ENCODE measurements around the gene DSCAML1. TPM values are rescaled to one million over a fixed set of nuclear protein-coding genes. Genes with fewer than 3 reads are reported as not detected.

Gene DSCAML1
- total RNA-seq, 4 donors from 2014 or later: 0.20 to 1.1 (median 0.36) TPM

DNA sequence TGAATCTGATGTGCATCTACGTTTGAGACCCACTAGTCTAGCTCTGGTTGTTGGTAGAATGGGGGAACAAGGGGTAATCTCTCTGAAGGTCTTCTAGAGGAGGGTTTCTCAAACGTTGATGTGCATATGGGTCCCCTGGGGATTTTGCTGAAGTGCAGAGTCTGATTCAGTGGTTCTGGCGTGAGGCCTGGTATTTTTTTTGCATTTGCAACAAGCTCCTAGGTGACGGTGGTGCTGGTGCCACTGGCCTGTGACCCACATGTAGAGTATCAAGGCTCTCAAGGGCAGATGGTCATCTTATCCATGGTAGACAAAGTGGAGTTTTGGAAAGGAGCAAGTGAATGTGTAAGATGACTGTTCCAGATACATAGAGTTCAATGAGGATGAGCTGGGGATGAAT is 372.2 kb downstream of the DSCAML1 start:
- H3K4me1 ChIP-seq: peaks cover 0 to 7% (median 0%) of the 10 kb centered on the region in 4 donors
- TF ChIP-seq EP300 (IDR thresholded peaks at IDR 0.05): no peak
- TF ChIP-seq CTCF (IDR thresholded peaks at IDR 0.05): no peak
- no peak for TF ChIP-seq POLR2A (IDR thresholded peaks at IDR 0.05)
- H3K27me3 ChIP-seq: peaks cover 0 to 5% of the 10 kb centered on the region in 2 donors
- H3K4me3 ChIP-seq: no peak overlapping the region
- H3K9me3 ChIP-seq: no peaks in the 10 kb centered on the region
- DNase-seq (ENCODE audit: low spot score in 2 of 2): no peak
- H3K36me3 ChIP-seq: no peaks in the 10 kb centered on the region
- 60 to 62% methylated on average over 4 of the region's 4 CpGs for WGBS, 2 donors
- H3K27ac ChIP-seq: no peak overlapping the region

DNA sequence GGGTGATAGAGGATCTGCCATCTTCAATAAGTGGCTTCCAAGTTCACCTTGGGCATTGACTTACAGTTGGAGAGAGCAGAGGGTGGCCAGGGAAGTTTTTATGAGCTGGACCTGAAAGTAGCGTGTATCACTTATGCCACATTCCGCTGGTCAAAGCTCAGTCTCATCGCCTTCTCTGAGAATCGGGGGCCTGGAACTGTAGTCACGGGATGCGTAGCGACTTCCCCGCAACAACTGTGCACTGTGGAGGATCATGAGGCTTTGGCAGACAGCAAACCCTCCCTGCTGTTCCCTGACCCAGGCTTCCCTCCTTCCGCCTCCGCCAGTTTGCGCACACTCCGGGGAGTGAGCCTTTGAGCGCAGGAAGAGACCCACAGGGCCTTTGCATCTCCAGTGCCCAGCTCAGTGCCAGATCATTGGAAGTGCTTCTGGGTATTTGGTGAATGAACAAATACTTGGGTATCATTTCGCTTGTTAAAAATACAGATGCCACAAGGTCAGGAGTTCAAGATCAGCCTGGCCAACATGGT is 373.9 kb downstream of the DSCAML1 start:
- WGBS, 2 donors: 84 to 90% methylated on average over 14 of the region's 14 CpGs
- no peak overlapping the region for H3K27ac ChIP-seq
- DNase-seq (ENCODE audit: low spot score in 2 of 2): no peak
- no peak for TF ChIP-seq EP300 (IDR thresholded peaks at IDR 0.05)
- no peak for TF ChIP-seq POLR2A (IDR thresholded peaks at IDR 0.05)
- no peak for TF ChIP-seq CTCF (IDR thresholded peaks at IDR 0.05)
- H3K4me1 ChIP-seq: peaks cover 0 to 7% (median 0%) of the 10 kb centered on the region in 4 donors
- no peak overlapping the region for H3K4me3 ChIP-seq
- no peaks in the 10 kb centered on the region for H3K27me3 ChIP-seq
- H3K36me3 ChIP-seq: no peaks in the 10 kb centered on the region
- H3K9me3 ChIP-seq: no peaks in the 10 kb centered on the region

DNA sequence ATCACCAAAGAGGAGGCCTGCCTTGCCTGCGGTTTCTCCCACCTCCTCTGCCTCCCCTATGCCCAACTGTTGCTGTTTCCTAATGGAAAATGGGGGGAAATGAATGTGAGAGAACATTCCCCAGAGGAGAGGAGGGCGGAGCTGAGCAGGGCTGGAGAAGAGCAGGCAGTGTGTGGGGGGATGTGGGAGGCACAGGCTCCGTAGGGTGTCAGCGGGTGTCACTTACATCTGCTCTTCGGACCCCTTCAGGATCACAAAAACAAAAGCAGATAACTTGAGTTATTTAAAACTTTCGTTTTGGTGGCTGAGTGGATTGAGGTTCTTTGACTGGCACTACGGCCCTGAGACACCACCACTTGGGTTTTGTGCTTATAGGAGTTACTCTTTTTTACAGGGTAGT is 375.5 kb downstream of the DSCAML1 start:
- WGBS, 2 donors: 77 to 83% methylated on average over 7 of the region's 7 CpGs
- Histone ChIP-seq H3K9me3 (no peaks in the 10 kb centered on the region), H3K27ac (no peak overlapping the region), H3K4me3 (no peak overlapping the region), H3K36me3 (no peaks in the 10 kb centered on the region), H3K4me1 (peaks cover 0 to 6% (median 0%) of the 10 kb centered on the region in 4 donors), H3K27me3 (no peaks in the 10 kb centered on the region)
- TF ChIP-seq POLR2A (IDR thresholded peaks at IDR 0.05) (no peak), EP300 (IDR thresholded peaks at IDR 0.05) (no peak), CTCF (IDR thresholded peaks at IDR 0.05) (no peak)
- DNase-seq (ENCODE audit: low spot score in 2 of 2): no peak

GRCh38 chr11:117421041-117421440 is 376.0 kb downstream of the DSCAML1 start:
- Histone ChIP-seq H3K4me3 (no peak overlapping the region), H3K27ac (no peak overlapping the region), H3K27me3 (no peaks in the 10 kb centered on the region), H3K36me3 (no peaks in the 10 kb centered on the region), H3K4me1 (peaks cover 0 to 2% (median 0%) of the 10 kb centered on the region in 4 donors), H3K9me3 (no peaks in the 10 kb centered on the region)
- TF ChIP-seq EP300 (IDR thresholded peaks at IDR 0.05) (no peak), POLR2A (IDR thresholded peaks at IDR 0.05) (no peak), CTCF (IDR thresholded peaks at IDR 0.05) (no peak)
- DNase-seq (ENCODE audit: low spot score in 2 of 2): no peak
- 84 to 91% methylated on average over 13 of the region's 13 CpGs for WGBS, 2 donors

DNA sequence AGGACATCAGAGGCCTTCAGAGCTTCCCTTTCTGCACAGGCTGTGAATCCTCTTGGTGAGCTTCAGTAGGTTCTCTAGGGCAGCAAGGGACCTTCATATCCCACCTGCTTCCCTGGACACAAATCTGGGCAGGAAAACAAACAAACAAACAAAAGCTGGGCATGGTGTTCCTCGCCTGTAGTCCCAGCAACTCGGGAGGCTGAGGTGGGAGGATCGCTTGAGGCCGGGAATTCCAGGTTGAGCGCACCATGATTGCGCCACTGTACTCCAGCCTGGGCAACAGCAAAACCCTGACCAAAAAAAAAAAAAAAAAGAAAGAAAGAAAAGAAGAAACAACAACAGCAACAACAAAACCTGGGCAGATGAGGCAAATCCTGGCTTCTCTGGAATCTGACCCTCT is 376.4 kb downstream of the DSCAML1 start:
- H3K4me3 ChIP-seq: no peak overlapping the region
- no peaks in the 10 kb centered on the region for H3K36me3 ChIP-seq
- no peak for DNase-seq (ENCODE audit: low spot score in 2 of 2)
- no peak overlapping the region for H3K27ac ChIP-seq
- H3K9me3 ChIP-seq: no peaks in the 10 kb centered on the region
- TF ChIP-seq EP300 (IDR thresholded peaks at IDR 0.05) (no peak), POLR2A (IDR thresholded peaks at IDR 0.05) (no peak), CTCF (IDR thresholded peaks at IDR 0.05) (no peak)
- 95 to 96% methylated on average over 6 of the region's 6 CpGs for WGBS, 2 donors
- no peaks in the 10 kb centered on the region for H3K27me3 ChIP-seq
- H3K4me1 ChIP-seq: no peaks in the 10 kb centered on the region

All from tibial nerve (tissue), 4 donors.